ENCODE results near the gene NCR3LG1.

GRCh38 chr11:17371614-17372013, 20.0 kb downstream of the NCR3LG1 start:
- no peak for TF ChIP-seq CTCF (IDR thresholded peaks at IDR 0.05)
- no peak for TF ChIP-seq PBX3 (IDR thresholded peaks at IDR 0.05)
- TF ChIP-seq FOSL2 (IDR thresholded peaks at IDR 0.05) = no peak
- TF ChIP-seq FOSL2 (CRISPR knock-in tag; IDR thresholded peaks at IDR 0.05) = no peak
- TF ChIP-seq CEBPB (IDR thresholded peaks at IDR 0.05) = no peak
- no peak for TF ChIP-seq POLR2A (IDR thresholded peaks at IDR 0.05; ENCODE audit: low read length)
- no peak for TF ChIP-seq MAFK (IDR thresholded peaks at IDR 0.05; ENCODE audit: partially characterized antibody)
- TF ChIP-seq JUN (IDR thresholded peaks at IDR 0.05) = no peak
- no peak for TF ChIP-seq CHD4 (IDR thresholded peaks at IDR 0.05; ENCODE audit: borderline replicate concordance)
- TF ChIP-seq SREBF2 (IDR thresholded peaks at IDR 0.05) = no peak
- no peak for TF ChIP-seq REST (IDR thresholded peaks at IDR 0.05)

Data from A549 (cell line).